Neural progenitor cell (in vitro differentiated cells): ENCODE data around the gene LRRC8A.

ENCODE experiments used
- CTCF ChIP-seq: fragments of 200-600 bp; sonication (generic); IDR thresholded peaks from 2 replicates; pipeline ENCODE4 v1.5.1; 2017; ENCODE audit warnings: antibody characterized with exemption, mild to moderate bottlenecking
- EZH2 ChIP-seq: fragments of 200-600 bp; sonication (generic); IDR thresholded peaks from 2 replicates; pipeline ENCODE4 v1.6.1; 2017; ENCODE audit warnings: antibody characterized with exemption, mild to moderate bottlenecking, moderate library complexity
- EZH2phosphoT487 ChIP-seq: fragments of 200-600 bp; sonication (generic); IDR thresholded peaks from 2 replicates; pipeline ENCODE4 v1.6.1; 2017; ENCODE audit warnings: antibody characterized with exemption

GRCh38 chr9:128882677-128883603 lies 1.0 kb downstream of the LRRC8A start:
- no peak for TF ChIP-seq CTCF
- no peak for TF ChIP-seq EZH2
- TF ChIP-seq EZH2phosphoT487, result no peak
